ENCODE data around the gene THRA. TPM values are rescaled to one million over a fixed set of nuclear protein-coding genes. Genes with fewer than 3 reads are reported as not detected.

The THRA gene
- total and polyA plus RNA-seq, 8 donors, result 21.1 to 52.2 (median 34.2) TPM

DNA sequence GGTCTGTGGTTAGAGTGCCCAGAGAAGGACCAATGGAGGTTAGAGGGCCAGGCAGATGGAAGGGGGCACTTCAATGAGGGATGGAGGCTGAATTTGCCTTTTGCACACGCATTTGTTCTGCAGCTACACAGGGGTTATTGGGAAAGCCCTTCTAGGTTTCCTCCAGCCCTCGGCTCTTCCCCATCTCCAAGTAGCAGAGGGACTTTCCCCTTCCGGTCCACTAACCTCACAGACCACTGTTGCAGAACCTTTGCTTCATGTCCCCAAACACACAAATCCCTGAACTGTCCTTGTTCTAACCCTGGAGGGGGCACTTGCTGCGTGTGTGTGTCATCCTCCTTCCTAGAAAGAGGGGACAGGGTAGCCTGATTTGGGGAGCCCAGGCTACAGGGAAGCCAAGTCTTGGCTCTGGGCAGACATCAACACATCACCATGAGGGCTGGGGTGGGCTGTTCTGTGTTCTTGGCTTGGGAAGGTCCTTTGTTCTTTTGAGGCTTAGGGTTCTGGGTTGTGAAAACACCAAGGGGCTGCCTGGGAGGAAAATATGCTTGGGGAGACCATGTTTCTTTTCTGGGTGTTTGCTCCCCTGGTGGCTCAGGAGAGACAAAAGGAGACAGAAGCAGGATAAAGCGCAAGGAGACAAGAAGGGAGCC, 44.9 kb downstream of the THRA start:
- WGBS, 5 donors, result 27 to 44% (median 37%) methylated on average over 5 of the region's 5 CpGs
- no peaks in the 10 kb centered on the region for H3K9me3 ChIP-seq
- TF ChIP-seq, protein P1, sequence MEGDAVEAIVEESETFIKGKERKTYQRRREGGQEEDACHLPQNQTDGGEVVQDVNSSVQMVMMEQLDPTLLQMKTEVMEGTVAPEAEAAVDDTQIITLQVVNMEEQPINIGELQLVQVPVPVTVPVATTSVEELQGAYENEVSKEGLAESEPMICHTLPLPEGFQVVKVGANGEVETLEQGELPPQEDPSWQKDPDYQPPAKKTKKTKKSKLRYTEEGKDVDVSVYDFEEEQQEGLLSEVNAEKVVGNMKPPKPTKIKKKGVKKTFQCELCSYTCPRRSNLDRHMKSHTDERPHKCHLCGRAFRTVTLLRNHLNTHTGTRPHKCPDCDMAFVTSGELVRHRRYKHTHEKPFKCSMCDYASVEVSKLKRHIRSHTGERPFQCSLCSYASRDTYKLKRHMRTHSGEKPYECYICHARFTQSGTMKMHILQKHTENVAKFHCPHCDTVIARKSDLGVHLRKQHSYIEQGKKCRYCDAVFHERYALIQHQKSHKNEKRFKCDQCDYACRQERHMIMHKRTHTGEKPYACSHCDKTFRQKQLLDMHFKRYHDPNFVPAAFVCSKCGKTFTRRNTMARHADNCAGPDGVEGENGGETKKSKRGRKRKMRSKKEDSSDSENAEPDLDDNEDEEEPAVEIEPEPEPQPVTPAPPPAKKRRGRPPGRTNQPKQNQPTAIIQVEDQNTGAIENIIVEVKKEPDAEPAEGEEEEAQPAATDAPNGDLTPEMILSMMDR (IDR thresholded peaks at IDR 0.05), result peak in 1 of 7 experiments; percentile 5
- TF ChIP-seq POLR2AphosphoS5 (IDR thresholded peaks at IDR 0.05) (no peak), EP300 (IDR thresholded peaks at IDR 0.05) (no peak)
- peak overlapping the region; percentile 62 to 98 (median 97) for H3K27ac ChIP-seq
- H3K27me3 ChIP-seq, result no peaks in the 10 kb centered on the region
- intact Hi-C loops (cut with DNase I; ENCODE audit: low total_unique reads), result no loop called here
- H3K4me3 ChIP-seq, result no peak overlapping the region
- no peaks in the 10 kb centered on the region for H3K36me3 ChIP-seq
- peak in 1 of 2 donors; percentile 55 for DNase-seq
- peaks cover 96 to 100% (median 99%) of the 10 kb centered on the region in 4 donors for H3K4me1 ChIP-seq

DNA sequence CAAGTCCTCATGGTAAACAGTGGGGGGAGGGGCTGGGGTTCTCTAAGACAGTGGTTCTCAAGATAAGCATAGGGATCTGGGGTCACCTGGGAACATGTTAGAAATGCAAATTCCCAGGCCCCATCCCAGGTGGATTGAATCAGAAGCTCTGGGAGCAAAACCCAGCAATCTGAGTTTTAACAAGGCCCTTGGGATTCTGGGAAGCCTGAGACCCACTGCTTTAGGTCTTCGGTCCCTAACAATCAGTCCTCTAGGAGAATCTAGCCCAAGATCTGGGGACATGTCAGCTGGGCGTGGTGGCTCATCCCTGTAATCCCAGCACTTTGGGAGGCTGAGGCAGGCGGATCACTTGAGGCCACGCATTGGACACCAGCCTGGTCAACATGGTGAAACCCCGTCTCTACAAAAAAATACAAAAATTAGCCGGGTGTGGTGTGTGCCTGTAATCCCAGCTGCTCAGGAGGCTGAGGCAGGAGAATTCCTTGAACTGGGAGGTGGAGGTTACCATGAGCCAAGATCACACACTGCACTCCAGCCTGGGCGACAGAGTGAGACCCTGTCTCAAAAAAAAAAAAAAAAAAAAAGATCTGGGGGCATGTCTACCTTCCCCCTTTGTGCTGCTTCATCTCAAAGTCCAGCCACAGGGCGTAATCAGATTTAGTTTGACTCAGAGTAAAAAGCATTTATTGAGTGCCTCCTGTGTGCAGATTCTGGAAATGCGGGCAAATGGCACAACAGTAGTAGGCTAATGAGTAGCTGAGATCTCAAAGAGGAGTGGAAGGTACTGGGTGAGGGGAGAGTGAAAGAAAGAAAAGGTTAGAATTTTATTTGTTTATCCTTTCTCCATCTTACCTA, 46.4 kb downstream of the THRA start:
- DNase-seq, result peak in 1 of 2 donors; percentile 62
- intact Hi-C loops (cut with DNase I; ENCODE audit: low total_unique reads), result no loop called here
- H3K27ac ChIP-seq, result peak overlapping the region; percentile 62 to 98 (median 97)
- peaks cover 89 to 100% (median 97%) of the 10 kb centered on the region in 4 donors for H3K4me1 ChIP-seq
- no peaks in the 10 kb centered on the region for H3K27me3 ChIP-seq
- 83 to 89% (median 85%) methylated on average over 9 of the region's 9 CpGs for WGBS, 5 donors
- no peaks in the 10 kb centered on the region for H3K36me3 ChIP-seq
- no peak overlapping the region for H3K4me3 ChIP-seq
- no peaks in the 10 kb centered on the region for H3K9me3 ChIP-seq
- TF ChIP-seq, protein P1 (IDR thresholded peaks at IDR 0.05), result no peak
- TF ChIP-seq EP300 (IDR thresholded peaks at IDR 0.05), result no peak
- no peak for TF ChIP-seq POLR2AphosphoS5 (IDR thresholded peaks at IDR 0.05)
- TF ChIP-seq POLR2A (IDR thresholded peaks at IDR 0.05), result no peak

DNA sequence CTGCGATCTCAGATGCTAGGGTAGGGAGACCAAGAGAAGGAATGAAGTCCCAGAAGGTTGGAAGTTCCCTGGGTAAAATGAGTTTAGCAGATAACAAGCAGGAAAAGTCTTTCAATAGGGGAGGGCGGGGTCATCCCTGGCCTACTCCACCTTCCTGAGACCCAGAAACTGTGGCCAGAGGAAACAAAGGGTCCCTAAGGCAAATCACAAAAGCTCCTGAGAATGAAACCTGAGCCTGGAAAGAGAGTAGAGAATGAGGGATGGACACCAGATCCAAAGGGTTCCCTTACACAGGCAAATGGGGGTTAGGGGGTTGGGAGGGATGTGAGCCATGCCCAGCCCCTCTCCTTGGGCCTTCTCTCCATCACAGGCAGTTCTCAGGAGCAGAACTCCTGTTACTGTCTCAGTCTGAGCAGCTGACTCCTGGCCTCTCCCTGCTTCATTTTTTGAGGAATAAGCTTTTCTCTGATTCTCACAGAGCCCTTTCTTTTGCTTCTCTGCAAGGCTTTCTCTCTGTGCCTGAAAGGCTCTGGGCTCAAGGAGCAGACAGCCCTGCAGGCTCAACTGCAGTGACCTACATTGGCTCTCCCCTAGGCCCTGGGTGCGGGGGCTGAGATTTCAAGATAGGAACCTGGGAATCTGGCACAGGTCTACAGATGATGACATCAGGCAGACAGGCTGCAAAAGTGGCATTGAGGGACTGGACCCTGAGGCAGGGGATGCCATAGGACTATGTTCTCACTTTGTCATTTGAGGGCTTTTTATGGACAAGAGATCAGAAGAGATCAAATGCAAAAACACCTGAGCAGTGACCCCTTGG, 47.5 kb downstream of the THRA start:
- WGBS, 5 donors, result 39 to 57% (median 48%) methylated on average over 3 of the region's 3 CpGs
- H3K4me3 ChIP-seq, result no peak overlapping the region
- H3K4me1 ChIP-seq, result peaks cover 78 to 100% (median 95%) of the 10 kb centered on the region in 4 donors
- no peaks in the 10 kb centered on the region for H3K9me3 ChIP-seq
- no peaks in the 10 kb centered on the region for H3K27me3 ChIP-seq
- intact Hi-C loops (cut with DNase I; ENCODE audit: low total_unique reads), result no loop called here
- H3K36me3 ChIP-seq, result no peaks in the 10 kb centered on the region
- TF ChIP-seq POLR2AphosphoS5 (IDR thresholded peaks at IDR 0.05) (no peak), POLR2A (IDR thresholded peaks at IDR 0.05) (no peak), EP300 (IDR thresholded peaks at IDR 0.05) (no peak)
- TF ChIP-seq, protein P1 (IDR thresholded peaks at IDR 0.05), result no peak
- DNase-seq, result peak in 1 of 2 donors; percentile 45
- H3K27ac ChIP-seq, result peak overlapping the region; percentile 79 to 98 (median 97)
